ENCODE results near the gene PROS1.

- no peak for TF ChIP-seq POLR2A (IDR thresholded peaks at IDR 0.05; ENCODE audit: low read length)
- TF ChIP-seq GATA1 (IDR thresholded peaks at IDR 0.05; ENCODE audit: low read depth, low read length): no peak
Observed at GRCh38 chr3:93843981-93844380, 129.7 kb downstream of the PROS1 start.
